H9 (cell line): ENCODE results near the gene RPS27L. TPM values are rescaled to one million over a fixed set of nuclear protein-coding genes. Genes with fewer than 3 reads are reported as not detected.

Source experiments
- DNase-seq: peaks from one replicate; pipeline ENCODE4 v3.0.0-alpha.2; 2017
- H2AFZ ChIP-seq: one replicate; pipeline ENCODE4 v1.6.1; 2013; ENCODE audit warnings: mild to moderate bottlenecking, low read length, control low read depth, moderate library complexity
- H2AK5ac ChIP-seq: 2 replicates; pipeline ENCODE4 v1.6.1; 2013; ENCODE audit warnings: low read length, control low read depth, mixed read lengths; ENCODE audit not compliant: insufficient read length
- H2BK120ac ChIP-seq: one replicate; pipeline ENCODE4 v1.6.1; 2013; ENCODE audit warnings: low read depth, mild to moderate bottlenecking, low read length, control low read depth, inconsistent platforms; ENCODE audit not compliant: poor library complexity, severe bottlenecking
- H2BK12ac ChIP-seq: 2 replicates; pipeline ENCODE4 v1.6.1; 2013; ENCODE audit warnings: low read length, control low read depth, mixed read lengths, low read depth; ENCODE audit not compliant: insufficient read length
- H2BK15ac ChIP-seq: 2 replicates; pipeline ENCODE4 v1.6.1; 2013; ENCODE audit warnings: low read depth, low read length, control low read depth
- H2BK20ac ChIP-seq: one replicate; pipeline ENCODE4 v1.6.1; 2013; ENCODE audit warnings: low read depth, mild to moderate bottlenecking, low read length, control low read depth, inconsistent platforms; ENCODE audit not compliant: poor library complexity, severe bottlenecking
- H2BK5ac ChIP-seq: 2 replicates; pipeline ENCODE4 v1.6.1; 2013; ENCODE audit warnings: low read length, control low read depth, mixed read lengths; ENCODE audit not compliant: insufficient read length
- H3K14ac ChIP-seq: 2 replicates; pipeline ENCODE4 v1.6.1; 2013; ENCODE audit warnings: low read length, control low read depth; ENCODE audit not compliant: insufficient read depth
- H3K18ac ChIP-seq: 2 replicates; pipeline ENCODE4 v1.6.1; 2013; ENCODE audit warnings: low read depth, mild to moderate bottlenecking, mixed read lengths, low read length, control low read depth; ENCODE audit not compliant: insufficient read length
- H3K23ac ChIP-seq: 2 replicates; pipeline ENCODE4 v1.6.1; 2013; ENCODE audit warnings: low read length, control low read depth, mixed read lengths, low read depth; ENCODE audit not compliant: insufficient read length
- H3K23me2 ChIP-seq: 2 replicates; pipeline ENCODE4 v1.6.1; 2013; ENCODE audit warnings: low read depth, mild to moderate bottlenecking, mixed read lengths, low read length, control low read depth; ENCODE audit not compliant: insufficient read length, poor library complexity, severe bottlenecking
- H3K27ac ChIP-seq: 2 replicates; pipeline ENCODE4 v1.5.1; 2013; ENCODE audit warnings: low read length, control low read depth, mixed read lengths, low read depth; ENCODE audit not compliant: insufficient read length
- H3K27me3 ChIP-seq: 2 replicates; pipeline ENCODE4 v1.6.1; 2013; ENCODE audit warnings: low read length, control low read depth, inconsistent platforms; ENCODE audit not compliant: insufficient read depth
- H3K4ac ChIP-seq: 2 replicates; pipeline ENCODE4 v1.6.1; 2013; ENCODE audit warnings: low read depth, mild to moderate bottlenecking, control low read depth, inconsistent platforms, low read length, moderate library complexity
- H3K4me1 ChIP-seq: 2 replicates; pipeline ENCODE4 v1.6.1; 2013; ENCODE audit warnings: low read length, control low read depth, inconsistent platforms; ENCODE audit not compliant: insufficient read depth
- H3K4me2 ChIP-seq: 2 replicates; pipeline ENCODE4 v1.6.1; 2013; ENCODE audit warnings: low read length, control low read depth, mixed read lengths; ENCODE audit not compliant: insufficient read length, insufficient read depth
- H3K56ac ChIP-seq: 2 replicates; pipeline ENCODE4 v1.6.1; 2013; ENCODE audit warnings: low read depth, mild to moderate bottlenecking, mixed read lengths, low read length, control low read depth; ENCODE audit not compliant: insufficient read length
- H3K79me1 ChIP-seq: 2 replicates; pipeline ENCODE4 v1.6.1; 2013; ENCODE audit warnings: low read depth, mild to moderate bottlenecking, moderate library complexity, low read length, control low read depth, inconsistent platforms; ENCODE audit not compliant: insufficient read depth, poor library complexity, severe bottlenecking
- H3K79me2 ChIP-seq: 2 replicates; pipeline ENCODE4 v1.6.1; 2013; ENCODE audit warnings: low read length, control low read depth, inconsistent platforms; ENCODE audit not compliant: insufficient read depth
- H3K9ac ChIP-seq: 2 replicates; pipeline ENCODE4 v1.6.1; 2013; ENCODE audit warnings: low read length, control low read depth, mixed read lengths; ENCODE audit not compliant: insufficient read length; ENCODE audit errors: extremely low read depth
- H3K9me3 ChIP-seq: one replicate; pipeline ENCODE4 v1.6.1; 2013; ENCODE audit warnings: low read depth, low read length, inconsistent platforms; ENCODE audit not compliant: control insufficient read depth
- H3T11ph ChIP-seq: one replicate; pipeline ENCODE4 v1.6.1; 2013; ENCODE audit warnings: mild to moderate bottlenecking, low read length, control low read depth, inconsistent platforms
- H4K20me1 ChIP-seq: one replicate; pipeline ENCODE4 v1.6.1; 2013; ENCODE audit not compliant: control insufficient read depth, insufficient read length, insufficient read depth
- H4K5ac ChIP-seq: 2 replicates; pipeline ENCODE4 v1.6.1; 2013; ENCODE audit warnings: low read depth, mild to moderate bottlenecking, mixed read lengths, low read length, control low read depth; ENCODE audit not compliant: insufficient read length
- H4K8ac ChIP-seq: replicated peaks from 2 replicates; pipeline ENCODE4 v1.6.1; 2013; ENCODE audit warnings: low read length, control low read depth, mixed read lengths, low read depth; ENCODE audit not compliant: insufficient read length
- H4K91ac ChIP-seq: 2 replicates; pipeline ENCODE4 v1.6.1; 2013; ENCODE audit warnings: low read depth, mild to moderate bottlenecking, moderate library complexity, mixed read lengths, low read length, control low read depth; ENCODE audit not compliant: insufficient read length
- H3K27ac Mint-ChIP-seq, 3 experiments: 2 replicates in 2 of 3; 3 replicates in 1 of 3; pipeline ENCODE4 v1.8.0; 2020 to 2021; ENCODE audit warnings: mixed read lengths in 3 of 3, mild to moderate bottlenecking in 1 of 3, moderate library complexity in 1 of 3
- H3K27me3 Mint-ChIP-seq: 2 replicates; pipeline ENCODE4 v1.8.0; 2021; ENCODE audit warnings: low read depth, mild to moderate bottlenecking, moderate library complexity, mixed read lengths
- H3K36me3 Mint-ChIP-seq, 3 experiments: 2 replicates in 2 of 3; 3 replicates in 1 of 3; pipeline ENCODE4 v1.8.0; 2020 to 2021; ENCODE audit warnings: low read depth in 3 of 3, mixed read lengths in 3 of 3; ENCODE audit not compliant: insufficient read depth in 1 of 3
- H3K4me1 Mint-ChIP-seq, 2 experiments: 2 replicates each; pipeline ENCODE4 v1.8.0; 2020; ENCODE audit warnings: mixed read lengths in 2 of 2
- H3K4me3 Mint-ChIP-seq, 2 experiments: 2 replicates in 1 of 2; 3 replicates in 1 of 2; pipeline ENCODE4 v1.8.0; 2020 to 2021; ENCODE audit warnings: mild to moderate bottlenecking in 2 of 2, mixed read lengths in 2 of 2, moderate library complexity in 1 of 2
- H3K9me3 Mint-ChIP-seq, 2 experiments: 2 replicates in 1 of 2; 3 replicates in 1 of 2; pipeline ENCODE4 v1.8.0; 2020; ENCODE audit warnings: mild to moderate bottlenecking in 2 of 2, mixed read lengths in 2 of 2, moderate library complexity in 1 of 2
- WGBS: extraction: QIAGEN DNeasy Blood & Tissue Kit; methylation state at CpG from one replicate; pipeline ENCODE4 v1.1.7; 2013; ENCODE audit warnings: missing lambda C conversion rate, low lambda C conversion rate, mixed read lengths; ENCODE audit not compliant: insufficient read length; ENCODE audit errors: extremely low coverage; 5-methylcytosine and 5-hydroxymethylcytosine counted together
- total RNA-seq: library from RNA; stranded (reverse); gene quantifications from 2 replicates; pipeline ENCODE4 v1.2.1, GENCODE V29; 2021
- TF ChIP-seq, protein P1 (sequence below): fragments of 200-600 bp; sonication (generic); conservative IDR thresholded peaks from 3 replicates; pipeline ENCODE4 v1.8.0; 2021; ENCODE audit warnings: antibody characterized with exemption, mild to moderate bottlenecking

Gene RPS27L
- total RNA-seq, 1 experiment from 2014 or later = 180 TPM

DNA sequence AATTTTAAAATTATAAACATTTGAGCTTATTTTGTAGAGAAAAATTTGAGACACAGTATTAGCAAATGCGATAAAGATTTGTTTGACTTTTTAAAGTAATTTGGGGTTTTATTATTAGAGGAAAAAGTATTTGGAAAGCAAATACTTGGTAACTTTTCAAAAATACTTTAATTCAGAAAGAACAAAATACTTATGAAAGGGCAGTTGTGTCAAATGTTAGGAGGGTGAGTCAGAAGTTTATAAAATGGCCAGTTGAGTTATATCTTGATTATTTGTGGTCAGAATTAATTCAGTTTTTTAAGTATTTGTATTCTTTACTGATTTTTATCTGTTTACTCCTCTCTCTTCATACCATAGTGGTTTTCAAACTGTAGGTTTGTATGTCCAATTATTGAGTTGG lies 23.5 kb downstream of the RPS27L start:
- Mint-ChIP-seq H3K27ac (no peak overlapping the region), H3K4me1 (peaks cover 4 to 5% of the 10 kb centered on the region in 2 experiments; a peak in 2 of 4 replicates), H3K9me3 (no peaks in the 10 kb centered on the region), H3K27me3 (no peaks in the 10 kb centered on the region), H3K36me3 (peaks cover 2 to 6% (median 5%) of the 10 kb centered on the region in 3 experiments; a peak in 5 of 7 replicates), H3K4me3 (no peak overlapping the region)
- no peak for DNase-seq
- Histone ChIP-seq H2BK20ac (no peak overlapping the region), H3K27me3 (no peaks in the 10 kb centered on the region), H3K79me1 (no peaks in the 10 kb centered on the region), H2AK5ac (no peak overlapping the region), H2AFZ (no peak overlapping the region), H4K91ac (no peak overlapping the region), H2BK5ac (no peak overlapping the region), H3K18ac (no peak overlapping the region), H3K14ac (no peak overlapping the region), H3K4ac (no peak overlapping the region), H2BK120ac (no peak overlapping the region), H3K9me3 (no peaks in the 10 kb centered on the region), H3K79me2 (no peaks in the 10 kb centered on the region), H4K8ac (no peak overlapping the region), H3K56ac (no peak overlapping the region), H3K9ac (no peak overlapping the region), H4K5ac (no peak overlapping the region), H3K23me2 (no peaks in the 10 kb centered on the region), H3K23ac (no peak overlapping the region), H2BK15ac (no peak overlapping the region), H2BK12ac (no peak overlapping the region), H3K27ac (no peak overlapping the region), H4K20me1 (no peaks in the 10 kb centered on the region), H3T11ph (no peak overlapping the region), H3K4me1 (no peaks in the 10 kb centered on the region), H3K4me2 (no peak overlapping the region)
- WGBS = 100% methylated on average over 1 of the region's 1 CpG
- TF ChIP-seq, protein P1, sequence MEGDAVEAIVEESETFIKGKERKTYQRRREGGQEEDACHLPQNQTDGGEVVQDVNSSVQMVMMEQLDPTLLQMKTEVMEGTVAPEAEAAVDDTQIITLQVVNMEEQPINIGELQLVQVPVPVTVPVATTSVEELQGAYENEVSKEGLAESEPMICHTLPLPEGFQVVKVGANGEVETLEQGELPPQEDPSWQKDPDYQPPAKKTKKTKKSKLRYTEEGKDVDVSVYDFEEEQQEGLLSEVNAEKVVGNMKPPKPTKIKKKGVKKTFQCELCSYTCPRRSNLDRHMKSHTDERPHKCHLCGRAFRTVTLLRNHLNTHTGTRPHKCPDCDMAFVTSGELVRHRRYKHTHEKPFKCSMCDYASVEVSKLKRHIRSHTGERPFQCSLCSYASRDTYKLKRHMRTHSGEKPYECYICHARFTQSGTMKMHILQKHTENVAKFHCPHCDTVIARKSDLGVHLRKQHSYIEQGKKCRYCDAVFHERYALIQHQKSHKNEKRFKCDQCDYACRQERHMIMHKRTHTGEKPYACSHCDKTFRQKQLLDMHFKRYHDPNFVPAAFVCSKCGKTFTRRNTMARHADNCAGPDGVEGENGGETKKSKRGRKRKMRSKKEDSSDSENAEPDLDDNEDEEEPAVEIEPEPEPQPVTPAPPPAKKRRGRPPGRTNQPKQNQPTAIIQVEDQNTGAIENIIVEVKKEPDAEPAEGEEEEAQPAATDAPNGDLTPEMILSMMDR = no peak
